ENCODE measurements around the gene TMEM250.

DNA sequence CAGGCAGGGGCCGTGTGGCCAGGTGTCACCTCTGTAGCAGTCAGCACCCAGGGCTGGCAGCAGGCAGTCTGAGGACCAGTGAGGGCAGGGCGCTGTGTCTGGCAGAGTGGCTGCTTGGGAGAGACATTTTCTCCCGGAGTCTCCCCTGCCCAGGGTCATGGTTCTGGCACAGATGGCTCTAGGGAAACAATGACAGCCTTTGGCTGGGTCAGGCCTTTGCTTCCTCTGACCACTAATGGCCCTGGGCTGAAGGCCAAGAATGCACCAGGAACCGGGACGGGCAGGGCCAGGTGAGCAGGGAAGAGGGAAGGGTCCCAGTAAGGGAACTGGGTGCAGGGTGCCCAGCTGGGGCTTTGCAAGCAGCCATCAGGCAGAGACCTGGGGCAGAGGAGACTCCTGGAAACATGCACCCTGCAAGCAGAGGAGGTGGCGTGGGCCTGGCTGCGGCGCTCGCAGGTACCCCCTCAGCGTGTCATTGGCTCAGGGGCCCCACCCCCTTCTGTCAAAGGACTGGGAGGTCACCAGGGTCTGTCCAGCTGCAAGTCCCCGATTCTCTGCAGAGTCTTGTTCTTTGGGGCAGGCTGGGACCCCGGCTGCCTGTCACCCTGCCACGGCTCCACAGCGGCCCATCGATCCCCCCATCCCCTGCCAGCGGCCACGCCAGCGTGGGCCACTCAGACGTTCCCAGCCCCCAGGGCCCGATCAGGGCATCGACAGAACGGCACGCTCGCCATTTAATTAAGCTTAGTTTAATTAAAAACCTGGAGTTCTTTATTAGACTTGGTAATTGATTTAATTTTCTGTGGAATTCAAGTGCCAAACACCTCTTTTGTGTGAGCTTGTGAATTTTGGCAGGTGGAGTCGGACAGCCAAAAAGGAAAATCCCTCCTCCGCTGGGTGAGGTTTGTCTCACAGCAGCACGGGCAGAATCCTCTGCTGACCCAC is 18.9 kb upstream of the TMEM250 start:
- TF ChIP-seq CTCF (IDR thresholded peaks at IDR 0.05; ENCODE audit: low read depth, low read length, missing input control) (no peak), MAX (IDR thresholded peaks at IDR 0.05) (no peak), SP1 (IDR thresholded peaks at IDR 0.05) (no peak), GABPA (IDR thresholded peaks at IDR 0.05 in 1 of 2, conservative IDR thresholded peaks at IDR 0.05 in 1 of 2) (no peak), EGR1 (IDR thresholded peaks at IDR 0.05; ENCODE audit: low read depth in 2 of 2) (no peak), YY1 (IDR thresholded peaks at IDR 0.05) (no peak), JUND (IDR thresholded peaks at IDR 0.05) (no peak), RAD21 (IDR thresholded peaks at IDR 0.05) (no peak), FOXA1 (IDR thresholded peaks at IDR 0.05) (no peak), TAF1 (conservative IDR thresholded peaks at IDR 0.05) (no peak), REST (IDR thresholded peaks at IDR 0.05) (no peak), HNF4A (conservative IDR thresholded peaks at IDR 0.05) (no peak), HNF4G (IDR thresholded peaks at IDR 0.05) (no peak)
- TF ChIP-seq, protein P1, sequence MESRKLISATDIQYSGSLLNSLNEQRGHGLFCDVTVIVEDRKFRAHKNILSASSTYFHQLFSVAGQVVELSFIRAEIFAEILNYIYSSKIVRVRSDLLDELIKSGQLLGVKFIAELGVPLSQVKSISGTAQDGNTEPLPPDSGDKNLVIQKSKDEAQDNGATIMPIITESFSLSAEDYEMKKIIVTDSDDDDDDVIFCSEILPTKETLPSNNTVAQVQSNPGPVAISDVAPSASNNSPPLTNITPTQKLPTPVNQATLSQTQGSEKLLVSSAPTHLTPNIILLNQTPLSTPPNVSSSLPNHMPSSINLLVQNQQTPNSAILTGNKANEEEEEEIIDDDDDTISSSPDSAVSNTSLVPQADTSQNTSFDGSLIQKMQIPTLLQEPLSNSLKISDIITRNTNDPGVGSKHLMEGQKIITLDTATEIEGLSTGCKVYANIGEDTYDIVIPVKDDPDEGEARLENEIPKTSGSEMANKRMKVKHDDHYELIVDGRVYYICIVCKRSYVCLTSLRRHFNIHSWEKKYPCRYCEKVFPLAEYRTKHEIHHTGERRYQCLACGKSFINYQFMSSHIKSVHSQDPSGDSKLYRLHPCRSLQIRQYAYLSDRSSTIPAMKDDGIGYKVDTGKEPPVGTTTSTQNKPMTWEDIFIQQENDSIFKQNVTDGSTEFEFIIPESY (IDR thresholded peaks at IDR 0.05), result no peak

Data from liver (tissue), 3 donors.